H1 (cell line): ENCODE results near the gene AIRE. TPM values are rescaled to one million over a fixed set of nuclear protein-coding genes. Genes with fewer than 3 reads are reported as not detected.

ENCODE experiments used
- ZNF274 ChIP-seq: IDR thresholded peaks from 2 replicates; pipeline ENCODE4 v1.7.0; 2012; ENCODE audit warnings: low read length, borderline replicate concordance; ENCODE audit errors: extremely low read depth
- polyA plus RNA-seq, 7 experiments: library from polyadenylated mRNA; depleted of rRNA in 3 of 7; stranded (reverse) in 5 of 7; unstranded in 2 of 7; fragments of >200 nt in 5 of 7; fragments of 200-250 nt in 2 of 7; gene quantifications; 1 replicate in 5 of 7; 2 replicates in 1 of 7; 4 replicates in 1 of 7; pipeline versions ENCODE4 v1.2.1 to v1.2.3, GENCODE V29; 2011 to 2013; ENCODE audit warnings: missing spikeins in 2 of 7, mixed read lengths in 2 of 7
- total RNA-seq: library from RNA; stranded (reverse); fragmentation: NEBNext Ultra II Directional; extraction: Animal tissue kit (Norgen Biotek cat#: 25700); gene quantifications from 2 replicates; pipeline ENCODE4 v1.2.1, GENCODE V29; 2021

The AIRE gene
- total and polyA plus RNA-seq, 2 of the 8 experiments (the other 6 are each of a cell fraction or from before 2014, with no cell fraction given): 0.09 TPM; not detected in 1

DNA sequence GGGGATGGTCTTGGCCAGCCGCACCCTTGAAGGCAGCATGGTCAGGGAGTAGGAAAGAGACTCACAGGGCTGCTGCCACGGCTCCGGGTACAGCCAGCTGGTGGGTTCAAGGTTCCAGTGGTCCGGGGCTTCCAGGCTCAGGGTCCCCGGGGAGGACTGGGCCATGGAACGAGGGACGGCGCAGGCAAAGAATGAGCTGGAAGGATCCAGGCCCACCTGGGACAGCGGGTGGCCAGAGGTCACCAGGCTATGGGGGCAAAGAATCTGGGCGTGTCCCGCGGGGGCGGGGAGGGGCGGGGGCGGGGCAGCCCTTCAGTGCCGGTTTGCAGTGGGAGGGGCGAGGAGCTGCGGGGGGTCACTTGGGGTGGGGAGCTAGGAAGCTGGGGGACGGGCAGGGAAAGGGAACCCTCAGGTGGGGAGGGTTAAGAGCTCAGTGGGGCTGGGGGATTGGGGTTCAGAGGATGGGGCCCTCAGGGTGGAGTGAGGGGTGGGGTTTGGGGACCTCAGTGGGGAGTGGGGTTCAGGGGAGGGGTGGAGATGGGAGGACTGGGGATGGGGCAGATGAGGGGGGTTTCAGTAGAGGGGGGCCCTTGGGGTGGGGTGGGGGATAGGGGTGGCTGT, 23.9 kb upstream of the AIRE start, which contains the start of gene DNMT3L (continued):
- TF ChIP-seq ZNF274: no peak
